T-cell (primary cell): ENCODE data around the gene TBXA2R. TPM values are rescaled to one million over a fixed set of nuclear protein-coding genes. Genes with fewer than 3 reads are reported as not detected.
A peak's percentile ranks its signal among the peaks of the same experiment; 100 is the strongest.

ENCODE experiments used
- ATAC-seq, 4 experiments: fragments of 200-7000 bp in 3 of 4; fragments of 150-1000 bp in 1 of 4; cut with Tn5 transposase; replicated peaks in 1 of 4; 1 replicate in 3 of 4; 2 replicates in 1 of 4; pipeline ENCODE4 v1.10.0; 2021; ENCODE audit warnings: moderate library complexity in 3 of 4, mild to moderate bottlenecking in 2 of 4, moderate number of reproducible peaks in 1 of 4
- CTCF ChIA-PET, 2 donors: fragments of 300-600 bp; sonication (Branson Sonifier 250); formaldehyde crosslinking; loops; one replicate each; lab custom pipeline; 2022; ENCODE audit warnings: antibody characterized with exemption in 2 of 2; lab: Charles Lee
- POLR2A ChIA-PET, 2 donors: fragments of 300-600 bp; sonication (Branson Sonifier 250); formaldehyde crosslinking; loops; one replicate each; lab custom pipeline; 2022; ENCODE audit warnings: antibody characterized with exemption in 2 of 2; lab: Charles Lee
- DNase-seq, 35 experiments: peaks; one replicate each; pipeline versions ENCODE4 v3.0.0 to v3.0.0-alpha.2; 2013 to 2023
- H3K27ac ChIP-seq: one replicate; pipeline ENCODE4 v1.5.1; 2013; ENCODE audit warnings: low read length
- H3K27me3 ChIP-seq, 2 experiments: replicated peaks in 1 of 2; 1 replicate in 1 of 2; 2 replicates in 1 of 2; pipeline versions ENCODE4 v1.6.1 to v1.7.0; 2013; ENCODE audit warnings: low read length in 1 of 2, mixed read lengths in 1 of 2; ENCODE audit not compliant: control insufficient read depth in 2 of 2, insufficient read depth in 2 of 2; ENCODE audit errors: extremely low read depth in 1 of 2
- H3K36me3 ChIP-seq, 2 donors: 1 replicate in 1 of 2; 2 replicates in 1 of 2; pipeline versions ENCODE4 v1.6.1 to v1.7.0; 2013; ENCODE audit warnings: low read length in 1 of 2; ENCODE audit not compliant: control insufficient read depth in 2 of 2, insufficient read depth in 1 of 2; ENCODE audit errors: extremely low read depth in 1 of 2
- H3K4me1 ChIP-seq, 2 experiments: 1 replicate in 1 of 2; 2 replicates in 1 of 2; pipeline versions ENCODE4 v1.6.1 to v1.7.0; 2013; ENCODE audit warnings: low read length in 2 of 2, mixed read lengths in 1 of 2; ENCODE audit not compliant: insufficient read depth in 2 of 2, control insufficient read depth in 1 of 2; ENCODE audit errors: extremely low read depth in 1 of 2
- H3K4me3 ChIP-seq, 2 donors: 1 replicate in 1 of 2; 2 replicates in 1 of 2; pipeline versions ENCODE4 v1.5.1 to v1.7.0; 2013; ENCODE audit warnings: mild to moderate bottlenecking in 2 of 2, low read length in 1 of 2, moderate library complexity in 1 of 2; ENCODE audit not compliant: control insufficient read depth in 1 of 2; ENCODE audit errors: extremely low read depth in 1 of 2
- H3K9me3 ChIP-seq: 2 replicates; pipeline ENCODE4 v1.7.0; 2013
- H3K27ac Mint-ChIP-seq, 2 donors: one replicate each; pipeline ENCODE4 v1.8.0; 2020 to 2021; ENCODE audit warnings: mild to moderate bottlenecking in 2 of 2, mixed read lengths in 2 of 2
- H3K27me3 Mint-ChIP-seq, 2 donors: one replicate each; pipeline ENCODE4 v1.8.0; 2021 to 2022; ENCODE audit warnings: mixed read lengths in 2 of 2
- H3K36me3 Mint-ChIP-seq: one replicate; pipeline ENCODE4 v1.8.0; 2021; ENCODE audit warnings: mixed read lengths
- H3K4me1 Mint-ChIP-seq, 3 donors: one replicate each; pipeline ENCODE4 v1.8.0; 2020 to 2022; ENCODE audit warnings: mixed read lengths in 3 of 3, mild to moderate bottlenecking in 1 of 3
- H3K4me3 Mint-ChIP-seq, 3 donors: one replicate each; pipeline ENCODE4 v1.8.0; 2020 to 2022; ENCODE audit warnings: mild to moderate bottlenecking in 3 of 3, mixed read lengths in 3 of 3, moderate library complexity in 3 of 3
- H3K9me3 Mint-ChIP-seq, 3 donors: one replicate each; pipeline ENCODE4 v1.8.0; 2020 to 2022; ENCODE audit warnings: mixed read lengths in 3 of 3
- WGBS: methylation state at CpG from one replicate; pipeline ENCODE4 v1.1.5; 2013; ENCODE audit warnings: missing lambda C conversion rate; ENCODE audit not compliant: insufficient coverage; 5-methylcytosine and 5-hydroxymethylcytosine counted together
- total RNA-seq, 35 experiments: library from RNA in 6 of 35; stranded (reverse) in 6 of 35; fragments of 120-200 nt in 1 of 35; gene quantifications; one replicate each; pipeline versions ENCODE4 v1.2.1 to v1.2.4 and lab custom pipeline; 2013 to 2026

Gene TBXA2R
- total RNA-seq, 5 donors from 2014 or later (not counting 1 experiment from before 2014, with no cell fraction given) = 2.4 to 11.2 (median 7.1) TPM

DNA sequence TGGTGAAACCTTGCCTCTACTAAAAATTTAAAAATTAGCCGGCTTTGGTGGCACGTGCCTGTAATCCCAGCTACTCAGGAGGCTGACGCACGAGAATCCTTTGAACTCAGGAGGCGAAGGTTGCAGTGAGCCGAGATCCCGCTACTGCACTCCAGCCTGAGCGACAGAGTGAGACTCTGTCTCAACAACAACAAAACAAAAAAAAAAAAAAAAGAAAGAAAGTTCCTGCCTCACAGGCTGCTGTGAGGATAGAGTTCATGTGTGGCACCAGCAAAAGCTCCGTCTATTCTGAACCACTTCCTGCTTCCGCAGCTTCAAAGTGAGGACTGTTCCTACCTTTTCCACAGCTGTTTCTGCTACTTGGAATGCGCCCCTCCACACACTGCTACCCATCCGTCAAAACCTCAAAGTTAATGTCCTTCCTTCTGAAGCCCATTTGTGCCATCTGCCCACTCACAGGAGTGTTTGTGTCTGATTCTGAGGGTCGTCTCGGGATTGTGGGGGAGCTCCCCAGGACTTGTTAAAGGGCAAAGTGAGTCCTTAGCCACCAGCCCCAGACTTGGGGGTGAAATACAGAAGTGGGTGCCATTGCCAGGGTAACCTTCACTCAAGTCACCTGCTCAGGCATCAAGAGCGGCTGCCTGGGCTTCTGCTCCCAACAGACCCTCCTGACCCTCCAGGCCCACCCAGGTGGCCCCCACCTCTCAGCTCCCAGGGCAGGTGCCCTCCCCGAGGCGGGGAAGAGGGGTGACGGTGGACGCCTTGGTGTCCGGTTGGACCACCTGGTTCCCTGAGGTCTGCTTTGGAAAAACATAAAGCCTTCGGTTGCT lies 52.2 kb downstream of the TBXA2R start:
- ChIA-PET POLR2A (interaction anchor here in 1 of 2 donors (0.5 kb wide), 1 partner anchor 1437 kb away, joined by 3 read pairs; no protein-coding TSS in a partner anchor), CTCF (interaction anchor here (0.5 to 1.2 kb wide), 5 partner anchors 31 to 1278 kb away, joined by 3 read pairs; partner anchors contain the start of gene GIPC3 (in 1 of the 2))
- peak overlapping the region; percentile 97 to 98 for H3K27ac Mint-ChIP-seq
- H3K27ac ChIP-seq = peak overlapping the region; percentile 63
- ATAC-seq (peak; percentile 10 to 58 (median 30)), DNase-seq (peak; percentile 31 to 80 (median 50))
- peak overlapping the region; percentile 89 to 99 (median 98) for H3K4me3 Mint-ChIP-seq
- no peaks in the 10 kb centered on the region for H3K27me3 Mint-ChIP-seq
- WGBS = 48% methylated on average over 13 of the region's 21 CpGs
- no peaks in the 10 kb centered on the region for H3K36me3 Mint-ChIP-seq
- H3K9me3 Mint-ChIP-seq = no peaks in the 10 kb centered on the region
- H3K4me3 ChIP-seq = peak overlapping the region; percentile 37 to 65
- no peaks in the 10 kb centered on the region for H3K9me3 ChIP-seq
- H3K4me1 ChIP-seq = peaks cover 7 to 69% of the 10 kb centered on the region in 2 experiments
- H3K4me1 Mint-ChIP-seq = peaks cover 45 to 50% (median 50%) of the 10 kb centered on the region in 3 donors
- peaks cover 4 to 6% of the 10 kb centered on the region in 2 donors for H3K36me3 ChIP-seq
- H3K27me3 ChIP-seq = no peaks in the 10 kb centered on the region

DNA sequence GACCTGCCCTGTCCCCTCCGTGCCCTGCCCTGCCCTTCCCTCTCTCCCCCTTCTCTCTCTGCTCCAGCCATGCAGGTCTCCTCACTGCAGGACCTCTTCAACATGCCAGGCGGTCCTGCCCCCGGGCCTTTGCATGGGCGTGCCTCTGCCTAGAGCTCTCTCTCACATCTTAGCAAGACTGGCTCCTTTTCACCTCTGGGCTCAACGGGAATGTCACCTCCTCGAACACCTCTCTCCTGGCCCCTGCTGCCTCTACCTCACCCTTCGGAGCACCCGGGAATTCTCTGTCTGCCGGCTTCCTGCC lies 54.9 kb downstream of the TBXA2R start:
- Histone ChIP-seq H3K4me3 (no peak overlapping the region), H3K4me1 (peaks cover 7 to 61% of the 10 kb centered on the region in 2 experiments), H3K27ac (no peak overlapping the region), H3K27me3 (no peaks in the 10 kb centered on the region), H3K36me3 (peaks cover 11 to 28% of the 10 kb centered on the region in 2 donors), H3K9me3 (no peaks in the 10 kb centered on the region)
- Mint-ChIP-seq H3K36me3 (no peaks in the 10 kb centered on the region), H3K27me3 (no peaks in the 10 kb centered on the region), H3K27ac (peak overlapping the region in 1 of 2 donors; percentile 72), H3K4me1 (peaks cover 40 to 44% (median 42%) of the 10 kb centered on the region in 3 donors), H3K9me3 (no peaks in the 10 kb centered on the region), H3K4me3 (no peak overlapping the region)
- ChIA-PET CTCF (no interaction called here), POLR2A (interaction anchor here in 1 of 2 donors (0.7 kb wide), 1 partner anchor 13 kb away, joined by 6 read pairs; no protein-coding TSS in a partner anchor)
- DNase-seq = no peak
- ATAC-seq = no peak
- WGBS = 93% methylated on average over 8 of the region's 9 CpGs

DNA sequence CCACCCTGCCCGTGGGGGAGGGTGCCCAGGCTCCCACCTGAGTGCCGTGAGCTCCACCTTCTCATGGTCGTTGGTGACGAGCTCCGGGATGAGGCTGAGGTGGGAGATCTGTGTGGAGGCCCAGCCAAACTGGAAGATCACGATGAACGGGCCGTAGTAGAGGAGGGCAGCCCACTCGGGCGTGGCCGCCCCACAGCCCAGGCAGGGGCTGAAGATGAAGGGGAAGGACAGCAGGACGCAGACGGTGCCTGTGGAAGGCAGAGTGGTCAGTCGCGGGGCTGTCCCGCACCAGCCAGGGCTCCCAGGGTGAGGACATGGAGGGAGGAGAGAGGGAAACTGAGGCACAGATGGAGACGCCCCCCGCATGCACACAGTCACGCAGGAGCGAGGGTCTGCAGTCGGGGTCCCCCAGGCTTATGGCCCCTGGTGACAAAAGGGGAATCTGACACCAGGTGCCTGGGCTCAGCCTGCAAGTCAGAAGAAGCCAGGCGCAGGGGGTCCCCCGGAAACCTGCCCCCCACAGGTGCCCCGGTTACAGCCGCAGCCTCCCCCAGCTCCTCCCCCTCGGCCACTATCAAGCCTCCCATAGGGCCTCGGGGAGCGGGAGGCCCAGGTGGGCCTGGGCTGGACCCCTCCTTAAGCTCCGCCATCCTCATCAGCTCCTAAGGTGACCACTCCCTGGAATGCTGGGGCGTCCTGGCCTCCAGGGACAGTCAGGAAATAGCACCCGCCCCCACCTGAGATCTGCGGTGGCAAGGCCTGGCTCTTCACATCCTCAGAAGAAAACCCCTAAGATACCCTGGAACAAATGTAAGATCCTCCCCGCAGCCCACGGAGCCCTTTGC lies 55.5 kb downstream of the TBXA2R start:
- DNase-seq (no peak), ATAC-seq (no peak)
- ChIA-PET CTCF (no interaction called here), POLR2A (no interaction called here)
- Mint-ChIP-seq H3K27me3 (no peaks in the 10 kb centered on the region), H3K9me3 (no peaks in the 10 kb centered on the region), H3K4me1 (peaks cover 34 to 38% (median 36%) of the 10 kb centered on the region in 3 donors), H3K27ac (peak overlapping the region in 1 of 2 donors; percentile 72), H3K36me3 (no peaks in the 10 kb centered on the region), H3K4me3 (peak overlapping the region in 1 of 3 donors; percentile 23)
- peaks cover 11 to 33% of the 10 kb centered on the region in 2 donors for H3K36me3 ChIP-seq
- no peak overlapping the region for H3K27ac ChIP-seq
- no peak overlapping the region for H3K4me3 ChIP-seq
- no peaks in the 10 kb centered on the region for H3K27me3 ChIP-seq
- peaks cover 6 to 56% of the 10 kb centered on the region in 2 experiments for H3K4me1 ChIP-seq
- H3K9me3 ChIP-seq = no peaks in the 10 kb centered on the region
- 95% methylated on average over 25 of the region's 34 CpGs for WGBS

DNA sequence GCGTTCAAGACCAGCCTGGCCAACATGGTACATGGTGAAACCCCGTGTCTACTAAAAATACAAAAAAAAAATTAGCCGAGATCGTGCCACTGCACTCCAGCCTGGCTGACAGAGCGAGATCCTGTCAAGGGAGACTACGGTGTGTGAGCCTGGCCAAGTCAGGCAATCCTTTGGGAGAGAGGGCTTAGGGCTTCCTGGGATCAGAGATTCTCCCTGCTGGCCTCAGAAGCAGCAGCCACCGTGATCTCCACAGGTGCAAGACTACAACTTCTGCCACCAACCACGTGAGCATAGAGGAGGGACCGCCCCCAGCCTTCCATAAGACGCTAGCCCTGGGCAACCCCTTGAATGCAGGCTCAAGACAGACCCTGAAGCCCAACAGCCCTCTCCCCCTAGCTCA lies 56.9 kb downstream of the TBXA2R start:
- Histone ChIP-seq H3K9me3 (no peaks in the 10 kb centered on the region), H3K4me1 (peaks cover 4 to 50% of the 10 kb centered on the region in 2 experiments), H3K4me3 (no peak overlapping the region), H3K27ac (no peak overlapping the region), H3K27me3 (no peaks in the 10 kb centered on the region), H3K36me3 (peaks cover 11 to 41% of the 10 kb centered on the region in 2 donors)
- Mint-ChIP-seq H3K4me3 (no peak overlapping the region), H3K27me3 (no peaks in the 10 kb centered on the region), H3K4me1 (peaks cover 30 to 34% (median 33%) of the 10 kb centered on the region in 3 donors), H3K9me3 (no peaks in the 10 kb centered on the region), H3K27ac (peak overlapping the region in 1 of 2 donors; percentile 6), H3K36me3 (peaks cover 4% of the 10 kb centered on the region)
- no peak for DNase-seq
- ChIA-PET CTCF (no interaction called here), POLR2A (interaction anchor here in 1 of 2 donors (0.6 kb wide), 1 partner anchor 18 kb away, joined by 6 read pairs; no protein-coding TSS in a partner anchor)
- 96% methylated on average over 4 of the region's 10 CpGs for WGBS
- no peak for ATAC-seq

DNA sequence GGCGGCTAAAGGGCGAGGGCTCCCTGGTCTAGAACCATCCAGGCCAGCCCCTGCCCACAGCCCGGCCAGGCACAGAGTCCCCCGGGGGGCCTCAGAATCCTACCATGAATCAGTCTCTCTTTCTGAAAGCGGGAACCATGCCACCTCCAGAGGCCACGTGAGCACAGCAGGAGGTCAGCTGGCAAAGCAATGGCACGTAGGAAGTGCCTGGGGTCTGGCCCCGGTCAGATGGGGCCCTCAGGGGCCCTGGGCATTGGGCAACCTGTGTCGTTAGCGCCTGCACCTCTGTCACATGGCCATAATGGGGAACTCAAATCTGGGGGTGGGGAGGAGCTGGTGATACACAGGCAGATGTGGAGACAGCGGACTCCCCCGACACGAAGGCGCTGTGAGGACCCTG lies 58.1 kb downstream of the TBXA2R start:
- DNase-seq (peak in 1 of 35 experiments; percentile 40), ATAC-seq (no peak)
- ChIA-PET CTCF (no interaction called here), POLR2A (no interaction called here)
- H3K27me3 Mint-ChIP-seq = no peaks in the 10 kb centered on the region
- no peak overlapping the region for H3K4me3 Mint-ChIP-seq
- H3K36me3 Mint-ChIP-seq = peaks cover 4% of the 10 kb centered on the region
- H3K36me3 ChIP-seq = peaks cover 11 to 50% of the 10 kb centered on the region in 2 donors
- H3K4me1 ChIP-seq = peaks cover 0 to 40% of the 10 kb centered on the region in 2 experiments
- WGBS = 93% methylated on average over 8 of the region's 14 CpGs
- no peaks in the 10 kb centered on the region for H3K9me3 Mint-ChIP-seq
- peaks cover 23 to 25% (median 25%) of the 10 kb centered on the region in 3 donors for H3K4me1 Mint-ChIP-seq
- no peak overlapping the region for H3K27ac ChIP-seq
- no peak overlapping the region for H3K4me3 ChIP-seq
- no peak overlapping the region for H3K27ac Mint-ChIP-seq
- no peaks in the 10 kb centered on the region for H3K27me3 ChIP-seq
- H3K9me3 ChIP-seq = no peaks in the 10 kb centered on the region

DNA sequence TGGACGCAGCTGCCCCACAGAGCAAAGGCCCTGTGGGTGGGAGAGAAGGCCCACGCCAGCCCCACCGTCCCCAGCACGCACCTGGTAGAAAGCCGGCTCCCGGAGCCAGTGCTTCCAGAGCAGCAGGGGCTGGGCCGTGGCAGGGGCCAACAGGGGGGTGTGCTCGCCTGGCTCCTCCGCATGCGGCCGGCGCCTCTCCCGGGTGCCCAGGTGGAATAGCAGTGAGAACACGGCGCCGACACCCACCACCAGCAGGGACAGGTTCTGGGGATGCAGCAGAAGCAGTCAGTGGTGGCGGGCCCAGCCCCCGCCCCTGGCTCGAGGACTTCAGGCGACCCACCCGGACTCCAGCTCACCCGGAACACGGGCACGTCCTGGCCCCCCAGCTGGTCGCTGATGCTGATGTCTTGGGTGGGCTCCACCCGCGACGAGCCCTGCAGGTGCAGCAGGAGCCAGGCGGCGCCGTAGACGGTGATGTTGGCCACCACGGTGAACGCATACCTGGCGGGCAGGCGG lies 58.9 kb downstream of the TBXA2R start:
- DNase-seq (no peak), ATAC-seq (no peak)
- no peak overlapping the region for H3K4me3 ChIP-seq
- no peaks in the 10 kb centered on the region for H3K9me3 ChIP-seq
- H3K27ac Mint-ChIP-seq = no peak overlapping the region
- peaks cover 4% of the 10 kb centered on the region for H3K36me3 Mint-ChIP-seq
- WGBS = 95% methylated on average over 35 of the region's 36 CpGs
- CTCF ChIA-PET = no interaction called here
- no peaks in the 10 kb centered on the region for H3K27me3 Mint-ChIP-seq
- peaks cover 20 to 25% (median 21%) of the 10 kb centered on the region in 3 donors for H3K4me1 Mint-ChIP-seq
- no peaks in the 10 kb centered on the region for H3K9me3 Mint-ChIP-seq
- H3K36me3 ChIP-seq = peaks cover 14 to 50% of the 10 kb centered on the region in 2 donors
- H3K27ac ChIP-seq = no peak overlapping the region
- no peaks in the 10 kb centered on the region for H3K27me3 ChIP-seq
- H3K4me3 Mint-ChIP-seq = no peak overlapping the region
- POLR2A ChIA-PET = interaction anchor here in 1 of 2 donors (0.6 kb wide), 1 partner anchor 29 kb away, joined by 10 read pairs; no protein-coding TSS in a partner anchor
- peaks cover 0 to 32% of the 10 kb centered on the region in 2 experiments for H3K4me1 ChIP-seq
